OCI-M2 (cell line): ENCODE results near the gene SH3RF2.

Experiments used
- DNase-seq: peaks from one replicate; lab custom pipeline; 2025; ENCODE audit not compliant: unreplicated experiment; lab: John Stamatoyannopoulos, UW

The SH3RF2 gene

DNA sequence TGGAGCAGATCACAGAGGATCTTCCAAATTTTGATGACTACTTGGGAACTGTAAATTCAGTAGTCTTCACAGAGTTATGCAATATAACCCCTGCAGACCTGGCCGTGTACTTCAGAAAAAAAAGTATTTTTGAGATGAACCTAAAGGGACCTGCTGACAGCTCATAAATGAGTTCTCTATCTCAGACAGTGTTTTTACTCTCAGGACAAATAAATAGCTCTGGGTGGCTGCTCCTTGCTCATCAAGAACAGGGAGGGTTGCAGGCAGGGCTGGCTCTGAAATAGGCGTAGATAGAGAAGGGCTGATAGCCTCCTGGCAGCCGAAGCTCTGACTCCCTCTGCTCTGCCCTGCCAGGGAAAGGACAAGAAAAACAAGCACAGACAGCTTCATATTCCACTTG, 104.1 kb downstream of the SH3RF2 start:
- DNase-seq: no peak

DNA sequence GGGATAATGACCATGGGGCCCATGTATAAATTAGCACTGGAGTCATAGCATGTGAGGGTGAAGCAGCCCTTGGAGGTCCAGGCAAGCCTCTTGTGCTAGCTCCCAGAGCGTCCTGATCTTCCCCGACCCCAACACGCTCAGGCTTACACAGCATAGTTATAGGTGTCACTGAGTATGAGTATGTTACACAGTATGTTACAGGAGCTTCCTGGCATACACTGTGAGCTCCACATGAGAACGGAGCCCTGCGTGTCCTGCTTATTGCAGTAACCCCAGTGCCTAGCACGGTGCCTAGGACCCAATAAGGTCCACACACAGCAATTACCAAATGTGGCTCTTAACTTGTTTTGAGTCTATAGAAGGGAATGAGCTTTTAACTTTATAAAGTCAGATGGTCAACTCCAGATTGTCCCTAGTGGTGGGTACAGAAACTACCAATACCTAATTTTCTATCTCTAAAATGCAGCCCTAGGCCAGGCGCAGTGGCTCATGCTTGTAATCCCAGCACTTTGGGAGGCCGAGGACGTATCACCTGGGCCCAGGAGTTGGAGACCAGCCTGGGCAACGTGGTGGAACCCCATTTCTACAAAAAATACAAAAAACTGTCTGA, 104.9 kb downstream of the SH3RF2 start:
- no peak for DNase-seq

DNA sequence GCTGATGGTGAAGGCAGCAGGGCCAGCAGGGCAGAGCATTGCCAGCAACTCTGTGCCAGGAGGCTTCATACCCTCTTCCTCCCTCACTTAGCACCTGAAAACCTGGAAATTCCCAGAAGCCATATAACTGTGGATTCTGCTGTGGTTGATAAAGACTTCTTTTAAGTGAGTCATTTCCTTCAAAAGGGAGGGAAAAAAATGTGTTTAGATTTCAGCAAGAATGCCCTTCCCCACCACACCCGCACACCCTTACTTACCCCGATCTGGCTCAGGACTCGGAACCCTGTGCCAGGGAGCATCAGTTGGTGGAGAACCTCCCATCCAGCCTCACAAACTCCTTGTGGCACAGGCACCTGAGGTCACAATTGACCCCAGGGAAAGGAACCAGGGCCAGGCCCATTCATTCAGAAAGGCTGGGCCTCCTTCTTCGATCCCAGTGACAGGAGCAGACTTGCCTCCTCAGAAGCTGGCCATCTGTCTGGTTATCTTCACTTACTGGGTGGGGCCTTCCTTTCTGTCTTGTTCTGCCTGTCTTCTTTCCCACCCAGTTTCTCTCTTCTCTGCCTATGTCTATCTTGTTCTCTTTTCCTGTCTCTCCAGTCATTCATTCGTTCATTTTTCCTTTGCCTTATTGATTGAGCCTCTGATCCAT, 106.4 kb downstream of the SH3RF2 start:
- DNase-seq: no peak

DNA sequence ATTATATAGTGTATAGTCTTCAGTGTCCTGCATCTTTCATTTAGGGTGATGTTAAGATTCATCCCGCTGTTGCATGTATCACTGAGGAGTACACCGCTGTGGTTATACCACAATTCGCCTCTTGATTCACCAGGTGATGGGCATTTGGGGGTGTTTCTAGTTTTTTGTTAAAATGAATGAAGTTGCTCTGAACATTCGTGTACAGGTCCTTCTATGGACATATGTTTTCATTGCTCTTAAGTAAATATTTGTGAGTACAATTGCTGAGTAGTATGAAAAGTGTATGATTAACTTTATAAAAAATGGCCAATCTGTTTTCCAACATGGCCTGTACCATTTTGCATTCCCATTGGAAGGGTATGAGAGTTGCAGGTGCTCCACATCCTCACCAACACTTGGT, 107.3 kb downstream of the SH3RF2 start:
- DNase-seq: no peak

DNA sequence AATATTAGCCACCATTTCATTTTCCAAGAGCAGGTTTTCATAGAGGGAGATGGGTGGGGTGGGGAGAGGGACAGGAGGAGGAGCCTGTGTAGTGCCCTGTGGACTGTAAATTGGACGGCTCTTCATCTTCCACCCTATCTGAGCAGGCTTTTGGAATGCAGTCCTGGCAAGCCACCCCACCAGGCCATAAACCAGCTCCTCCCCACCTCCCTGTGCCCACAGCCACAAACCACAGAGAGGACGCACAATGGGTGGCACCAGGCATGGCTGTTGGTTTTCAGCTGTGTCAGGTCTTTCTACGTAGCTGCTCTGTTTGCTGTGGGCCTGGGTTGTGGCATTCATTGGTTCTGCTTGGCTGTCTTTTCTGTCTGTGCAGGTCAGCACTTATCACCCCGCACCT, 111.0 kb downstream of the SH3RF2 start:
- DNase-seq: no peak

DNA sequence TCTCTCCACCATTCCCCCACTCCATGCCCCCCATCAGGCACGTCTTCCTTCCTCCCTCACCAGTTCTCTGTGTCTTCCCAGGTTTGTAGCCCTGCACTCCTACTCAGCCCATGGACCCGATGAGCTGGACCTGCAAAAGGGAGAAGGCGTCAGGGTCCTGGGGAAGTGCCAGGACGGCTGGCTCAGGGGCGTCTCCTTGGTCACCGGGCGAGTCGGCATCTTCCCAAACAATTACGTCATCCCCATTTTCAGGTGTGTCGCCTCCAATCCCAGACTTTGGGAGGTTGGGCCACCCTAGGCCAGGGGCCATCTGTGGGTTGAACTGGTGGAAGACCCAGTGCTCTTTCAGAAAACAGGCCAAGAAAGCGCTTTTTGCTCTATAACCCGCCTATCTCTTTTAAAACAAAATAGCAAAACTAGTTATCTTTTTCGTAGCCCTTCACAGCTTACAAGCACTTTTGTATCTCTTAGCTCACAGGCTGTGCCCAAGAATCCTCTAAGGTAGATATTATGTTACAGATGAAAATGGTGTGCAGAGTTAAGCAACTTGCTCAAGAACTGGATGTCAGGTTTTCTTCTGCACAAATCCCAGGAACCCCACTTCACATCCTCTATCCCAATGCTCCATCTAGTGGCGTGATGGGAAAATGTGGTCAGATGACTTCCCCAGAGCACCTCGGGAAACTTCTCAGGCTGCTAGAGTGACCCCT, 112.8 kb downstream of the SH3RF2 start:
- DNase-seq: no peak

DNA sequence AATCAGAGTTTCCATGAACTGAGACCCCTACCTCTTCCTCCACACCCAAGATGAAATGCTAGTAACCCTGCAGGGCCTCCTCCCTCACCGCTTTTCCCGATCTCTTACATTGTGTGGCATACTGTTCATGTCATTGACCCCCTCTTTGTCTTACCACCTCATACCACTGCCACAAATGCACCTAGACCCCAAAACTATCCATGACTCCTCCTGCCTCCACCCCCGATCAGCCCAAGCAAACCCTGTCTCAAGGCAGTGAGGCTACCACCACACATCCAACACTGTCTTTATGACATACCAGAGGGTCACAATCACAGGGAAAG, 113.3 kb downstream of the SH3RF2 start:
- no peak for DNase-seq

DNA sequence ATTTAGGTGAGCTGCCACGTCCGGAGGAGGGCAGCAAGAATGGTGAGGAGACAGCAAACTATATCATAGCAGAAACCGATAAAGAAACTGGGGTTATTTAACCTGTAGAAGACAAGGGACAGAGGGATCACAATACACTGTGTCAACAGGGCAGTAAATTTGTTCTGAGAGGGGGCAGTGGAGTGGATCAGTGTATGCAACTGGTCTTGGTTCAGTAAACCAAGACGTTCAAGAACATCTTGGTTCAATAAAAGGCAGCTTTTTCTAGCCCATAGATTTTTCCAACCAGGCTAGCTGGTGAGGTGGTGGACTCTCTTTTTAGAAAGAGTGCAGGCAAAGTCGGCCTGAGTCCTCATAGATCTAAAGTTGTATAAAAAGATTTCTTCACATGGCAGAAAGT, 113.7 kb downstream of the SH3RF2 start:
- no peak for DNase-seq

DNA sequence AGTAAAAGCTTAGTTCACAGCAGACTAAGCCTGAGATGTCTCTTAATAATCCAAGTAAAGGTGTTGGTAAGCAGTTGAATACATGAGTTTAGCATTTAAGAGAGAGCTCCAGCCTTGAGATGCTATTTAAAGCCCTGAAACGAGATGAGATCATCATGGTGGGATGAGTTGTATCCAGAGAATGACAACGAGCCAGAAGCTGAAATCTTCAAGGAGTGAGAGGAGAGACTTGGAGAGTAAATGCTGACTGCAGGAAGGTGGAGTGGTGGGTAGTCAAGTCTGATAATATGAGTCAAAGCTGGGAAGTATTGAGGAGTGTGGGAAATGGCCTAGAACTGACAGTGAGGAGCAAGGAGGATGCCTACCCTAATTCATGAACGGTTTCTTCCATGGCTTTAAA, 115.3 kb downstream of the SH3RF2 start:
- DNase-seq: no peak

DNA sequence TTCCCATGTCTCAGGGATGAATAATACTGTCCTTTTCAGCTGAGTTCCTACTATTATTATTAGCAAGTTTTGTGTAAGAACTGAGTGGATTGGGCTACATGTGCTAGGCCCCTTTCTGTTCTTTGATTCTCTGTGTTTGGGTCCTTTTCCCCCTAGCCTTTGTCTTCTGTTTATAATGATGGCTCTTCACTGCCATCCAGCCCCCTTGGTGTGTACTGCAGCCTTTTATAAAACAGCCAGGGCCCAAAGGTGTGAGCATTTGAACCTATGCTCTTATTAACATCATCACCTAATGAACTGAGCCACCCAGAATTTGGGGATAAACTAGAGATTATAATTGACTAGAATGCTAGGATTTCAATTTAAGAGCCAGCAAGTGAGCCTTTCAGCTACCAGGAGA, 116.4 kb downstream of the SH3RF2 start:
- DNase-seq: no peak

DNA sequence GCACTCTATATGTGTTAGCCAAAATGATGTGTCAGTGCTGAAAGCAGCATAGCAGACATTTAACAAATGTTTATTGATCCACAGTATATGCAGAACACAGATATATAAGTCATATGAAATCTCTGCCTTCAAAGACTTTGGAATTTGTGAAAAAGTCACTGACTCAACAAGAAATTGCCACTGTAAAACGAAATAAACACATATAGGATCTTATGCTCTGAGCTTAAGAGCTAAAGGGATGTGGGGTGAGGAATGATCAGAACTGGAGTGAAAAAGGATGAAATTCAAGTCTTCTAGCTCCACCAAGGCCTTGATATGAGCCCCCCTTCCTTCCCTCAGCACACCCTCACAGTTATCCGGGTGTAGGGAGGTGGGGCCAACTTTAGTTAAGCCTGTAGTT, 119.1 kb downstream of the SH3RF2 start:
- no peak for DNase-seq

DNA sequence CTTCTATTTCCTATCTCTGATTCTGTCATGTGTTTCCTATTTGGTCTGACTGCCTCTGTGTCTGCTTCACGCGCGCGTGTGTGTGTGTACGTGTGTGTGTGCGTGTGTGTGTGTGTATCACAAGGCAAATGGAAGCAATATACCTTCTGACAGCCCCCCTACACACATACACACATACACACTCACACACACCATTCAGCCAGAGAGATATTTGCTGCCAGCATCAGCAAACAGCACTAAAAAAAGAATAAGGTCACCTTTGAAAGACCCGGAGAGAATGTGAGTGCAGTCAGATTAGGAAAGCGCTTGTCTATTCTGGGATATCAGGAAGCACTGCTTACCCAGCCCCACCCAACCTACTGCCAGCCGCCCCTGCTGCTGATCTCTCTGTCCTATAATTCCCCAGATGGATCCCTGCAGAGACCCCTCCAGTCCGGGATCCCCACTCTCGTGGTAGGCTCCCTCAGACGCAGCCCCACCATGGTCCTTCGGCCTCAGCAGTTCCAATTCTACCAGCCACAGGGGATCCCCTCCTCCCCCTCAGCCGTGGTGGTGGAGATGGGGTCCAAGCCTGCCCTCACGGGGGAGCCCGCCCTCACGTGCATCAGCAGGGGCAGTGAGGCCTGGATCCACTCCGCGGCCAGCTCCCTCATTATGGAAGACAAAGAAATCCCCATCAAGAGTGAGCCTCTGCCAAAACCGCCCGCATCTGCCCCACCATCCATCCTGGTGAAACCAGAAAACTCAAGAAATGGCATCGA, 123.3 kb downstream of the SH3RF2 start:
- DNase-seq: no peak

DNA sequence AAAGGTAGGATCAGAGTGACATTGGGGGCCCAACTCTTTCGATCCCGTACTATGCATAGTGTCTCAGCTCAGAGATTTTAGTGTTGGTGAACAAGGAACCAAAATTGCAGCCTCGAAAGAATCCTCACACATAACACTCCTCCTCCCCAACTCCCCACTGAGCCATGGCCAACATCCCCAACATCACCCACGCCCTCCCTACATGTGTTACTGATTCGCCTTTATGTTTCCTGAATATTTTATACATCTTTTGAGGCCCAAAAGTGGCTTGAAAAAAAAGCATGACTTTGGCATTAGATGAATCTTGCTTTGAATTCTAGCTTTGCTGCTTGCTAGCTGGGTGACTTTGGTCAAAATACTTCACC, 123.8 kb downstream of the SH3RF2 start:
- no peak for DNase-seq

DNA sequence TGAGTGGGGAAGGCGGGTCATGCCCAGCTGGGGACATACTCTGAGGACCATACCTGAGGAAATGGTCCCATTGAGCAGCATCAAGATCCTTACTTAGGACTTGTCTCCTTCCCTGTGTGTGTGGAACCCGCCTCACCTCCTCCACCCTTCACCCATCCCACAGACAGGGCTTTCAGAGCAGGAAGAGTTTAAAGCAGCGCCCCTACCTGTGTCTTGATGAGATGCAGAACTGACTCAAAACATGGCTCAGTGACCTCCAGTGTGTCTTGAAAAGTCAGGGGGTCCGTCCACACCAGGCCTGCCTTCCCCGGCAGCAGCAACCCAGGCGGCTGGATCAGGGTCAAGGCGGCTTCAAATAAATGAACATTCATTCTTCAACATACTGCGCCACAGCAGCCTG, 130.6 kb downstream of the SH3RF2 start:
- DNase-seq: no peak

DNA sequence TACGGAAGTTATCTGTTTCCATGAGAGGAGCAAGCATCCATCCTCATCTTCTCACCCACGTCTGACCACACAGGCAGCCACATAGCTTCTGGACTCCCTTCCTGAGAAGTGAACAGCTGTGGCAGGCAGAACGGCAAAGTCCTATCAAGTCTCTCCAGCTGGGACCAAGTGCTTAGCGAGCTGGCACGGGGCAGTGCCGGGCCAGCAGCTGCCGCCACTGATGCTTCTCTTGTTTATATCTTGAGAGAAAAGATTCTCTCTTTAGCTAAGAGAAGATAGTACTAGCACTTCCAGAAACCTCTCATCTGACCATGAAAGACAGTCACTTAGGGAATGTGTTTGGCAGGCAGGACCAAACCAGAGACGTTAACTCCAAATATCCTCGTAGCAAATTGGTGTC, 131.8 kb downstream of the SH3RF2 start:
- DNase-seq: no peak

DNA sequence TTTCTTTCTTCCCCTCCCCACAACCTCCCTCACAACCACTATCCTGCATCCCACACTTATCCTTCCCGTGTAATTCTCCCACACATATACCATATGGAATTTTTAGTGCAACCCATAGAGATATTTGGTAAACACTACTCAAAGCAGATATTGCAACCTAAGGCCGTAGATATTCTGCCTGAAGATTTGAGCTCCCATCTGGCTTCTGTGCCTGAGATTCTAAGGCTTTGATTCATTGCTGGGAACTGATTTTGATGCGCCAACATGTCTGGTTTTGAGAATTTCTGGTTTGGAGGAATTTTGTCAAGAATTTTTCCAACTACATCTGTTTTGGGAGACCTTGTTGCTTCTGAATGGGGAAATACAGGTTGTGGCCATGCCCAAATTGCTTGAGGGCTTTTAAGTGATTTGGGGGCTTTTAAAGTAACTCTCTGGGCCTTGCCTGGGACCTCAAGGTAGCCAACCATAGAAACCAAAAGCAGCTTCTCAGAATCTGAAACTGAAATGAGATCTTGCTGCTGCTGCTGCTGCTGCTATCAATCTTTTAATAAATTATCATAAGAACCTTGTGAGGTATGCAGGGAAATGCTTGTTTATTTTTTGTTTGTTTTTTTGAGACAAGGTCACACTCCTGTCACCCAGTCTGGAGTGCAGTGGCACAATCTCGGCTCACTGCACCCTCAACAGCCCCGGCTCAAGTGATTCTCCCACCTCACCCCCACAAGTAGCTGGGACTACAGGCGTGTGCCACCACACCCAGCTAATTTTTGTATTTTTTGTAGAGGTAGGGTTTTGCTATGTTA, 132.8 kb downstream of the SH3RF2 start:
- no peak for DNase-seq

DNA sequence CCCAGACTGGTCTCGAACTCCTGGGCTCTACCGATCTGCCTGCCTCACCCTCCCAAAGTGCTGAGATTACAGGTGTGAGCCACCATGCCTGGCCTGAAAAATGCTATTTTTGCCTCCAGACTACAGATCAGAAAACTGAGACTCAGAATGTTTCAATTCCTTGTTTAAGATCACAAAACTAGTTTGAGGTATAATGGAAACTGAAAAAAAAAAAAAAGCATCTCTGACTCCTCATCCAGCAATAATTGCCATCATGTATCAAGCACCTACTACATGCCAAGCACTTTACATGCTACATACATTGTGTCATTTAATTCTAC, 133.4 kb downstream of the SH3RF2 start:
- DNase-seq: no peak

DNA sequence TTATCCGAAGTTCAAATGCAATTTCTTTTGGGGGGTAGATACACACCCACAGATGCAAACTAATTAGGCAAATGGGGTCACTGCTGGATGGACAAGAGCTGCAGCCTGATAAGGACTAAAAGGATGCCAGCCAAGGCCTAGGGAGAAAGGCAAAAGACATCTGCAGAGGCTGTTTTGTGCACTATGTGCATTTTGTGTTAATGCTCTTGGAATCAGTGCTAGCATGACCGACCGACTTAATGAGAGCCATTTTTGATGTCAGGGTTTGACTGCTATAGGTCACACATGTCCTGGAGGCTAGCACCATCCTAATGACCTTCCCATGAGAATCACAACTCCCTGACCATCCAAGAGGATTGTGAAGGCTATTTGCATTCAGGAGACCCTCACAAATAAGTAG, 134.4 kb downstream of the SH3RF2 start:
- DNase-seq: no peak

DNA sequence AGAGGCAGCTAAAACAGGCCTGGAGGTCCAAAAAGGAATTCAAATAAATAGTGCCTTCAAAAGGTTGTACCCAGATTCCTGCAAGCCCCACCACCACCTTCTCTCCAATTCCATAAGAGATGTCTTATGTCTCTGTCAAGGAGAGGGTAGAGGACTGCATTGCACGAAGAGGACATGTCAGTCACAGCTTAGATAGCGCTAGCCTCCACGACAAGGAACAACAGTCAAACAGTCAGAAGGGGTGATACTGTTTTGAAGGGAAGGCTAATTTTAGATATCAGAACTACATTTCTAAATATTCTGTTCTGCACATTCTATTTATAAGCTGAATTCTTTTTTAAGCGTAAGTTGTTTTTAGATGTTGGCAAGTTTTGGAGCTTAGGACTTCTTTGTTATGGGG, 134.8 kb downstream of the SH3RF2 start:
- no peak for DNase-seq

DNA sequence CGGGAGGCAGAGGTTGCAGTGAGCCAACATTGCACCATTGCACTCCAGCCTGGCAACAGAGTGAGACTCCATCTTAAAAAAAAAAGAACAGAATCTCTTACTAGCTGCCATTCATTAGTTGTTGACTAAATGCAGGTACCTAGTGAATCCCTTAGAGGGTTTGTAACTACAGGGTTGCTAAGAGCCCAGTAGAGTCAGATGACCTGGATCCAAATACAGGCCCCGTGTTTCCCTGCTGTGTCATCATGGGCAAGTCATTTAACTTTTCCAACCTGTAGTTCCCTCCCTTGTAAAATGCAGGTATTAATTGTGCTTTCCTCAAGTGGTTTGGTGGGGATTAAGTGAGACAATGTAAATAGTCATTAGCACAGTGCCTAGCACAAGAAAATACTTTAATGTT, 136.2 kb downstream of the SH3RF2 start:
- DNase-seq: no peak

DNA sequence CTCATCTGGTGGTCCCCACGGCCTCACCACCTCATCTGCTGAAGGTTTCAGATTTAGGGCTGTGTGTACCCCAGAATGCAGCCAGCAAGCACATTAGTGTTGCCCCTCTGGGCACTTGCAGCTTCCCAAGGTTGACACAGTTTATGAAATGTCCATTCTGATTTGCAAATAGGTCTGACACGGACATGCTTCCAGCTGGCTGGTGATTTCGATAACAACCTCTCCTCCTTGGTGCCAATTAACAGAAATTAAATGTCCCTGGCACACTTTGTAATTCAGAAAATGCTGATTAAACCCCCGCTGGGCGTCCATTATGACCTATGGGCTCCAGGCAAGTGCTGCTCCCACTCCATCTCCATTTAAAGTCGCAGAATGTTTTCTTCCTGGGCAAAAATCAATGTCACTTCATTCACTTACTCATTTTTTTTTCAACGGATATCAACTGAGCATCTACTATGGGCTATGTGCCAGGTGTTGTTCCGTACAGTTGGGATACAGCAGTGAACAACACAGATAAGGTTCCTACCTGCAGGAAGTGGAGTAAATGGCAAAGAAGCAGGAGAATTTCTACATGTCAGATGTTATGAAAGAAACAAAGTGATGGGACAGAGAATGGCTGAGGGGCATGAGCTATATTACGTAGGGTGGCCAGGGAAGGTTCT, 137.0 kb downstream of the SH3RF2 start:
- no peak for DNase-seq
